Hepatocyte (in vitro differentiated cells): ENCODE results near the gene MTR.

Experiments
- CTCF ChIP-seq: fragments of 200-600 bp; sonication (generic); IDR thresholded peaks from 2 replicates; pipeline ENCODE4 v1.5.1; 2016; ENCODE audit warnings: antibody characterized with exemption, mild to moderate bottlenecking; ENCODE audit not compliant: poor library complexity
- EZH2 ChIP-seq: fragments of 200-600 bp; sonication (generic); IDR thresholded peaks from 2 replicates; pipeline ENCODE4 v1.6.1; 2016; ENCODE audit warnings: antibody characterized with exemption, mild to moderate bottlenecking, borderline replicate concordance

- TF ChIP-seq CTCF (no peak), EZH2 (no peak)
Measured at GRCh38 chr1:236812334-236813030, 17.4 kb downstream of the MTR start.
